Parathyroid adenoma (tissue), 2 donors: Measurements from ENCODE around the gene ATP8B4.

ENCODE experiments used
- H2AFZ ChIP-seq: fragments of 300-600 bp; sonication (generic); one replicate; pipeline ENCODE4 v1.7.0; 2017; ENCODE audit warnings: antibody characterized with exemption, mild to moderate bottlenecking
- H3K27ac ChIP-seq: fragments of 300-600 bp; sonication (generic); one replicate; pipeline ENCODE4 v1.7.0; 2017
- H3K27me3 ChIP-seq: fragments of 300-600 bp; sonication (generic); one replicate; pipeline ENCODE4 v1.7.0; 2017; ENCODE audit warnings: low read length; ENCODE audit not compliant: control insufficient read depth, insufficient read depth
- H3K36me3 ChIP-seq: fragments of 300-600 bp; sonication (generic); one replicate; pipeline ENCODE4 v1.7.0; 2017; ENCODE audit warnings: low read length; ENCODE audit not compliant: control insufficient read depth, insufficient read depth
- H3K4me1 ChIP-seq: fragments of 300-600 bp; sonication (generic); one replicate; pipeline ENCODE4 v1.7.0; 2017; ENCODE audit warnings: control low read depth
- H3K4me2 ChIP-seq: fragments of 300-600 bp; sonication (generic); one replicate; pipeline ENCODE4 v1.7.0; 2017; ENCODE audit warnings: low read length
- H3K4me3 ChIP-seq: fragments of 300-600 bp; sonication (generic); one replicate; pipeline ENCODE4 v1.7.0; 2017; ENCODE audit warnings: low read depth, low read length
- H3K79me2 ChIP-seq: fragments of 300-600 bp; sonication (generic); one replicate; pipeline ENCODE4 v1.7.0; 2017; ENCODE audit warnings: control low read depth
- H3K9ac ChIP-seq: fragments of 300-600 bp; sonication (generic); one replicate; pipeline ENCODE4 v1.7.0; 2017; ENCODE audit warnings: mild to moderate bottlenecking
- H3K9me3 ChIP-seq: fragments of 300-600 bp; sonication (generic); one replicate; pipeline ENCODE4 v1.7.0; 2017; ENCODE audit warnings: low read length; ENCODE audit not compliant: control insufficient read depth
- CTCF ChIP-seq: fragments of 300-600 bp; sonication (generic); IDR thresholded peaks from one replicate; pipeline ENCODE4 v1.7.0; 2017; ENCODE audit warnings: antibody characterized with exemption, mild to moderate bottlenecking
- donor health status: primary hyperparathyroidism.

Gene ATP8B4

GRCh38 chr15:49842031-49842730, 276.9 kb downstream of the ATP8B4 start:
- Histone ChIP-seq H3K4me3 (no peak overlapping the region), H3K4me2 (no peak overlapping the region), H3K36me3 (no peaks in the 10 kb centered on the region), H3K9ac (no peak overlapping the region), H3K27ac (no peak overlapping the region), H2AFZ (no peak overlapping the region), H3K79me2 (no peaks in the 10 kb centered on the region), H3K9me3 (no peaks in the 10 kb centered on the region), H3K27me3 (no peaks in the 10 kb centered on the region), H3K4me1 (no peaks in the 10 kb centered on the region)
- no peak for TF ChIP-seq CTCF

GRCh38 chr15:49832511-49832910, 286.5 kb downstream of the ATP8B4 start:
- no peaks in the 10 kb centered on the region for H3K27me3 ChIP-seq
- H3K4me3 ChIP-seq = no peak overlapping the region
- no peak for TF ChIP-seq CTCF
- H3K4me1 ChIP-seq = no peaks in the 10 kb centered on the region
- no peak overlapping the region for H3K4me2 ChIP-seq
- no peaks in the 10 kb centered on the region for H3K9me3 ChIP-seq
- no peaks in the 10 kb centered on the region for H3K79me2 ChIP-seq
- H3K9ac ChIP-seq = no peak overlapping the region
- H3K27ac ChIP-seq = no peak overlapping the region
- no peak overlapping the region for H2AFZ ChIP-seq
- H3K36me3 ChIP-seq = no peaks in the 10 kb centered on the region

- Histone ChIP-seq H3K4me1 (no peaks in the 10 kb centered on the region), H3K4me2 (no peak overlapping the region), H3K79me2 (no peaks in the 10 kb centered on the region), H3K36me3 (no peaks in the 10 kb centered on the region), H3K27me3 (no peaks in the 10 kb centered on the region), H3K27ac (no peak overlapping the region), H2AFZ (no peak overlapping the region), H3K4me3 (no peak overlapping the region), H3K9ac (no peak overlapping the region), H3K9me3 (no peaks in the 10 kb centered on the region)
- no peak for TF ChIP-seq CTCF
Measured at GRCh38 chr15:49831206-49831965, 287.6 kb downstream of the ATP8B4 start.

GRCh38 chr15:49830391-49830790, 288.6 kb downstream of the ATP8B4 start:
- no peak for TF ChIP-seq CTCF

More at GRCh38 chr15:49830391-49830790, 288.6 kb downstream of the ATP8B4 start:
- Histone ChIP-seq H3K9me3 (no peaks in the 10 kb centered on the region), H2AFZ (no peak overlapping the region), H3K9ac (no peak overlapping the region), H3K4me3 (no peak overlapping the region), H3K36me3 (no peaks in the 10 kb centered on the region), H3K27ac (no peak overlapping the region), H3K4me1 (no peaks in the 10 kb centered on the region), H3K4me2 (no peak overlapping the region), H3K27me3 (no peaks in the 10 kb centered on the region), H3K79me2 (no peaks in the 10 kb centered on the region)
